ENCODE results near the gene KIF3C.

KIF3C gene

GRCh38 chr2:25977768-25978167, 4.5 kb downstream of the KIF3C start:
- no peak for TF ChIP-seq CTCF (IDR thresholded peaks at IDR 0.05; ENCODE audit: insufficient read depth, low read length, poor library complexity, severe bottlenecking)
- Histone ChIP-seq H3K4me3 (replicated peaks; ENCODE audit: low read depth, low read length) (no peak overlapping the region), H3K36me3 (ENCODE audit: control insufficient read depth, insufficient read depth, low read length) (no peaks in the 10 kb centered on the region), H3K27me3 (replicated peaks; ENCODE audit: control insufficient read depth, insufficient read depth, low read length) (no peaks in the 10 kb centered on the region)
- DNase-seq (ENCODE audit: extremely low read depth, insufficient read length) = no peak

GRCh38 chr2:25976983-25977741, 5.1 kb downstream of the KIF3C start:
- Histone ChIP-seq H3K27me3 (replicated peaks; ENCODE audit: control insufficient read depth, insufficient read depth, low read length) (no peaks in the 10 kb centered on the region), H3K36me3 (ENCODE audit: control insufficient read depth, insufficient read depth, low read length) (no peaks in the 10 kb centered on the region), H3K4me3 (replicated peaks; ENCODE audit: low read depth, low read length) (no peak overlapping the region)
- DNase-seq (ENCODE audit: extremely low read depth, insufficient read length) = no peak
- TF ChIP-seq CTCF (IDR thresholded peaks at IDR 0.05; ENCODE audit: insufficient read depth, low read length, poor library complexity, severe bottlenecking) = no peak

- Histone ChIP-seq H3K36me3 (ENCODE audit: control insufficient read depth, insufficient read depth, low read length) (no peaks in the 10 kb centered on the region), H3K4me3 (replicated peaks; ENCODE audit: low read depth, low read length) (no peak overlapping the region), H3K27me3 (replicated peaks; ENCODE audit: control insufficient read depth, insufficient read depth, low read length) (no peaks in the 10 kb centered on the region)
- TF ChIP-seq CTCF (IDR thresholded peaks at IDR 0.05; ENCODE audit: insufficient read depth, low read length, poor library complexity, severe bottlenecking) = no peak
- DNase-seq (ENCODE audit: extremely low read depth, insufficient read length) = no peak
Measured at GRCh38 chr2:25972049-25972823, 10.1 kb downstream of the KIF3C start.

GRCh38 chr2:25971596-25971995, 10.7 kb downstream of the KIF3C start:
- no peak for TF ChIP-seq CTCF (IDR thresholded peaks at IDR 0.05; ENCODE audit: insufficient read depth, low read length, poor library complexity, severe bottlenecking)
- H3K4me3 ChIP-seq (replicated peaks; ENCODE audit: low read depth, low read length) = no peak overlapping the region
- H3K36me3 ChIP-seq (ENCODE audit: control insufficient read depth, insufficient read depth, low read length) = no peaks in the 10 kb centered on the region
- no peak for DNase-seq (ENCODE audit: extremely low read depth, insufficient read length)
- no peaks in the 10 kb centered on the region for H3K27me3 ChIP-seq (replicated peaks; ENCODE audit: control insufficient read depth, insufficient read depth, low read length)

- no peaks in the 10 kb centered on the region for H3K36me3 ChIP-seq (ENCODE audit: control insufficient read depth, insufficient read depth, low read length)
Measured at GRCh38 chr2:25966531-25967270, 15.6 kb downstream of the KIF3C start.

More at GRCh38 chr2:25966531-25967270, 15.6 kb downstream of the KIF3C start:
- no peak for TF ChIP-seq CTCF (IDR thresholded peaks at IDR 0.05; ENCODE audit: insufficient read depth, low read length, poor library complexity, severe bottlenecking)
- Histone ChIP-seq H3K4me3 (replicated peaks; ENCODE audit: low read depth, low read length) (no peak overlapping the region), H3K27me3 (replicated peaks; ENCODE audit: control insufficient read depth, insufficient read depth, low read length) (no peaks in the 10 kb centered on the region)
- DNase-seq (ENCODE audit: extremely low read depth, insufficient read length) = no peak

All from GM06990 (cell line).